ENCODE data around the gene SLC9A3. TPM values are rescaled to one million over a fixed set of nuclear protein-coding genes. Genes with fewer than 3 reads are reported as not detected.

Gene SLC9A3
- total and polyA plus RNA-seq, 4 donors: 0.94 to 3.8 (median 1.5) TPM

- DNase-seq: no peak
- no peak for TF ChIP-seq CTCF (IDR thresholded peaks at IDR 0.05; ENCODE audit: control extremely low read depth, extremely low read depth)
- Histone ChIP-seq H3K27me3 (ENCODE audit: control insufficient read depth in 3 of 3, insufficient read depth in 3 of 3, low read length in 2 of 3) (peaks cover 0 to 2% (median 0%) of the 10 kb centered on the region in 3 donors), H3K4me3 (no peak overlapping the region), H3K9ac (ENCODE audit: insufficient read depth in 1 of 2, low read length in 2 of 2) (no peak overlapping the region), H3K4me1 (ENCODE audit: control insufficient read depth in 5 of 5, insufficient read depth in 5 of 5, low read length in 5 of 5) (peaks cover 0 to 2% (median 0%) of the 10 kb centered on the region in 5 donors), H3K9me3 (ENCODE audit: control insufficient read depth in 4 of 4, insufficient read depth in 3 of 4, low read length in 3 of 4) (peaks cover 0 to 5% (median 0%) of the 10 kb centered on the region in 4 donors), H3K27ac (ENCODE audit: low read depth in 1 of 2, low read length in 1 of 2) (no peak overlapping the region), H3K36me3 (ENCODE audit: control insufficient read depth in 4 of 4, insufficient read depth in 4 of 4, low read length in 4 of 4) (no peaks in the 10 kb centered on the region)
- WGBS, 2 donors: 24 to 25% methylated on average over 10 of the region's 10 CpGs
- no peak for ATAC-seq (ENCODE audit: insufficient read depth, low FRiP score)
These were observed 24.0 kb upstream of the SLC9A3 start for GRCh38 chr5:548256-548655.

DNA sequence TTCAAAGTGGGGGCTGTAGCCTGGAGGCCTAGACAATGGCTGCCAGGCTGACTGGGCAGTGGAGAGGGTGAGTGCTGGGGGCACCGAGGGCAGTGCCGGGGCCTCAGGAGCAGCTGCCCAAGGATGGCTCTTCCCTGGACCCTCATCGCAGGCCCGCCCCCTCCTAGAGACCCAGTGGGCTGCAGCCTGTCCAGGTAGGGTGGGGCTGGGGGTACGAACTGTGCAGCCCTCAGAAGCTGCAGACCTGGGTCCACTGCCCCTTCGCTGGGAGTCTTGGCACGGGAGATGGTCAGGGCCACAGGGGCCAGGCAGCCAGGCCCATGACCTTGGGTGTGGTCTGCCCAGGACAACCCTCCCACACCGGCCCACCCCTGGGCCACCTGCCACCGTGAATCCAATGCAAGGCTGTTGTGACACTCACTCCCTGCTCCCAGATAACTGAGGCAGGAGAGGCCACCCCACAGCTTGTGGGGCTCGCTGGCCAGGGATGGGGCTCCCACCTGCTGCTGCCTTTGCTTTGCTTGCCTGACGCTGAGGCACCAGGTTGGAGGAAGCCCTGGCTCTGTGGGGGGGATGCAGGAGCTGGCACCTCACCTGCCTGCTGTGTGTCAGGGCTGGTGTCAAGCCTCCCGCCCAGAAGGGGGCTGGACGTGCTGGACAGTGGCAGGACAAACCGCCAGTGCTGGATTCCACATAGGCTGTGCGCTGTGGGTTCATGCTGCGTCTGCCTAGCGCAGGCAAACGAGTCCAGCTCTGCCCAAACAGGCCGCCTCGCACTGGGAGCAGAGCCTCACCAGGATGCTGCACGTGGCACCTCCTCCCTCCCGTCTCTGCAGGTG lies 23.1 kb upstream of the SLC9A3 start:
- H3K36me3 ChIP-seq (ENCODE audit: control insufficient read depth in 4 of 4, insufficient read depth in 4 of 4, low read length in 4 of 4): no peaks in the 10 kb centered on the region
- 77 to 92% methylated on average over 22 of the region's 22 CpGs for WGBS, 2 donors
- TF ChIP-seq CTCF (IDR thresholded peaks at IDR 0.05; ENCODE audit: control extremely low read depth, extremely low read depth): no peak
- H3K4me1 ChIP-seq (ENCODE audit: control insufficient read depth in 5 of 5, insufficient read depth in 5 of 5, low read length in 5 of 5): peaks cover 0 to 2% (median 0%) of the 10 kb centered on the region in 5 donors
- H3K27ac ChIP-seq (ENCODE audit: low read depth in 1 of 2, low read length in 1 of 2): no peak overlapping the region
- H3K9me3 ChIP-seq (ENCODE audit: control insufficient read depth in 4 of 4, insufficient read depth in 3 of 4, low read length in 3 of 4): peaks cover 0 to 5% (median 0%) of the 10 kb centered on the region in 4 donors
- DNase-seq (no peak), ATAC-seq (ENCODE audit: insufficient read depth, low FRiP score) (no peak)
- no peak overlapping the region for H3K4me3 ChIP-seq
- peaks cover 0 to 2% (median 0%) of the 10 kb centered on the region in 3 donors for H3K27me3 ChIP-seq (ENCODE audit: control insufficient read depth in 3 of 3, insufficient read depth in 3 of 3, low read length in 2 of 3)
- no peak overlapping the region for H3K9ac ChIP-seq (ENCODE audit: insufficient read depth in 1 of 2, low read length in 2 of 2)

- Histone ChIP-seq H3K4me1 (ENCODE audit: control insufficient read depth in 5 of 5, insufficient read depth in 5 of 5, low read length in 5 of 5) (peaks cover 0 to 2% (median 0%) of the 10 kb centered on the region in 5 donors), H3K27me3 (ENCODE audit: control insufficient read depth in 3 of 3, insufficient read depth in 3 of 3, low read length in 2 of 3) (peaks cover 0 to 3% (median 2%) of the 10 kb centered on the region in 3 donors), H3K9me3 (ENCODE audit: control insufficient read depth in 4 of 4, insufficient read depth in 3 of 4, low read length in 3 of 4) (peaks cover 0 to 5% (median 0%) of the 10 kb centered on the region in 4 donors), H3K9ac (ENCODE audit: insufficient read depth in 1 of 2, low read length in 2 of 2) (no peak overlapping the region), H3K36me3 (ENCODE audit: control insufficient read depth in 4 of 4, insufficient read depth in 4 of 4, low read length in 4 of 4) (no peaks in the 10 kb centered on the region), H3K4me3 (no peak overlapping the region), H3K27ac (ENCODE audit: low read depth in 1 of 2, low read length in 1 of 2) (no peak overlapping the region)
- DNase-seq: no peak
- 88 to 90% methylated on average over 14 of the region's 14 CpGs for WGBS, 2 donors
- ATAC-seq (ENCODE audit: insufficient read depth, low FRiP score): no peak
- TF ChIP-seq CTCF (IDR thresholded peaks at IDR 0.05; ENCODE audit: control extremely low read depth, extremely low read depth): no peak
These were observed 22.2 kb upstream of the SLC9A3 start for GRCh38 chr5:546376-546908.

Measured in lung (tissue), 12 donors.